HG03457 (cell line): ENCODE data around the gene PLXNC1.

Experiments
- ATAC-seq: cut with Tn5 transposase; IDR thresholded peaks from one replicate; pipeline ENCODE4 v1.9.1; 2021; ENCODE audit warnings: moderate number of reproducible peaks; ENCODE audit not compliant: unreplicated experiment

Gene PLXNC1

DNA sequence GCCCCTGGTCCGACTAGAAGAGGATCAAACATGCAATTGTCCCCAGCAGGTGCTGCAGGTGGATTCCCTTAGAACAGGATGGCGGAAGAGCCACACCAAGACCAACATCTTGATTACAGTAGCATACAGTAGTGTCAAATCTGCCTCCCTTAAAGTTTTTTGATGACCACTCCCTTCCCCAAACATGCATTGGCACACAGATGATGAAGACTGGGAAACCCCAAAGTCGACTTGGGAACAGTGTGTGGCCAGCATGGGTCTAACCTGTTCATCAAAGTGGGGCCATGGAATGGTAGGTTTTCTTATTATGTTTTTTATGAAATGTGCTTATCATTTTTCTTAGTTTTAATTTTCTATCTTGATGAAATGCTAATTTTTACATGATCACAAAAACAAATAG is 8.8 kb downstream of the PLXNC1 start:
- no peak for ATAC-seq

DNA sequence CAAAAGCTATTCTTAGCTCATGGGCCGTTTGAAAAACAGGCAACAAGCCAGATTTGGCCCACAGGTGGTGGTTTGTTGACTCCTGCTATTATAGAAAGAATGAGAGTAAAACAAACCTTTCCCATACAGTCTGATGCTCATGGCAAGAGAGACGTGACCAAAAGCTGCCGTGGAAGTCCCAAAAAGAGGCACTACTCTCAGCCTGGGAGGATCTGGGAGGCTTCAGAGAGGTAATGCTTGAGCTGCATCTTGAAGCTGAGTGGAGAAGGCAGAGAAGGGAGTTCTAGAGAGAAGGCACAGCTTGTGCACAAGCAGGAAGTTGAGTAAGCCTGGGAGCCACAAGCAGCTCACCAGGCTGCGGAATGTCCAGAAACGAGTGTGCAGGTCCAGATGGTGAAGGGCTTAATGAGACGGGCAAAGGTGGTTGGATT is 9.6 kb downstream of the PLXNC1 start:
- peak; percentile 81 for ATAC-seq

DNA sequence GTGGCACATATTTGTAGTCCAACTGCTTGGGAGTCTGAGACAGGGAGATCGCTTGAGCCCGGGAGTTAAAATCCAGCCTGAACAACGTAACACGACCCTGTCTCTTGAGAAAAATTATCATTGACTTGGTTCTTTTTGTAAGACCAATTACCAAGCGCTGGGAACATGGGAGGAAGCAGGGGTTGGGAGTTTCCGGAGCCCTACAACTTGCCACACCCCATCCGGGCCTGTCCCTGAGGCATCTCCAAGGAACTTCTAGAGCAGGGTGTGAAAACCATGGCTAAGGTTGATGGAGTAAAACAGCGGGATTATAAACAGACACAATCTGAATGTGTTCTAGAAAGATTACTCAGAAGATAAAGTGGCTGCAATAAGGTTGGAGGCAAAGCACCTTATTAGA is 10.3 kb downstream of the PLXNC1 start:
- ATAC-seq = no peak

DNA sequence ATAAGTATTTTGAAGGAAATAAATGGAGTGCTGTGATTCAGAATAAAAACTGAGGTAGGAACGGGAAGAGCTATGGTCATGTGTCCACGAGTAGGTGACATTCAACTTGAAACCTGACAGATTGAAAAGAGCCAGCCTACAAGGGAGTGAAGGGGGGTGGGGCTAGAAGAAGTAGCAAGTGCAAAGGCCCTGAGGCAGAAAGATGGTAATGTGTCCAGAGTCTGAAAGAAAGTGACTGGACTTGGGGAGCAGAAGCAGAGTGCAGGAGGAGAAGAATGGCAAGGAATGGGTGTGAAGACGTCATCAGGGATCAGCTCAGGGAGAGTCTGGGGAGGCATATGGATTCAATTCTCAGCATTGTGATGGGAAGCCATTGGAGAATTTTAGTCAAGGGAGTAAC is 13.7 kb downstream of the PLXNC1 start:
- ATAC-seq = no peak

DNA sequence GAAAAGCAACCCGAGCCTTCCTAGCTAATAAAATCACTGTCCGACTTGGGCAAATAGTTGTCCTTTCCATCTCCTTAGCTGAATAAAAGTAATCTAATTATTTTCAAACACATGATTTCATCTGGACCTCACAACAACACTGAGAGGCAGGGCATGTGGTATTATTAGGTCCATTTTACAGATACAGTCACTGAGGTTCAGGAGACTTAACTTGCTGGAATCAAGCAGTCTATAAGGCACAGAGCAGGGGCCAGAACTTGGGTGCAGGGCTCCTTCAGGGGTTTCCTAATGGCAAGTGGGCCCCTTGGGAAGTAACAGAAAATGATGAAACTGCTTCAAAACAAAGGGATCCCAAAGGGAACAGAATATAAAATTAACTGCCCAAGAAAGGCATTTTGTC is 15.5 kb downstream of the PLXNC1 start:
- ATAC-seq = no peak

DNA sequence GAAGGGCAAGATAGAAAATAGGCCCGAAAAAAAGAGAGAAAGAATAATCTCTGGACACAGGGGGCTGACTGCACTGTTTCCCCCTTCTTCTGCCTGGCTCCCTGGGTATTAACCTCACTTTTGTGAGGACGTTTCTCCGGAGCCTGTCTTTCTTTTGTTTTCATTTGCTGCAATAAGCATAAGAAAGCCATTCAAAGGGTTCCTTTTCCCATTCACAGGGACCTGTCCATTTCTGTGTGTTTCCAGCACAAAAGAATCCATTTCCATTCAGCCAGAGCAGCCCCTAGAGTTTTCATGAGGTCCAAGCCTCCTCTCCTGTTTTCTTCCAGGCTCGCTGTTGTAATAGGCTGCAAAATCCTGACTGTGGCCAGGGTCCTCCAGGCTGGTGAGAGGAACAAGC is 16.8 kb downstream of the PLXNC1 start:
- ATAC-seq = no peak

DNA sequence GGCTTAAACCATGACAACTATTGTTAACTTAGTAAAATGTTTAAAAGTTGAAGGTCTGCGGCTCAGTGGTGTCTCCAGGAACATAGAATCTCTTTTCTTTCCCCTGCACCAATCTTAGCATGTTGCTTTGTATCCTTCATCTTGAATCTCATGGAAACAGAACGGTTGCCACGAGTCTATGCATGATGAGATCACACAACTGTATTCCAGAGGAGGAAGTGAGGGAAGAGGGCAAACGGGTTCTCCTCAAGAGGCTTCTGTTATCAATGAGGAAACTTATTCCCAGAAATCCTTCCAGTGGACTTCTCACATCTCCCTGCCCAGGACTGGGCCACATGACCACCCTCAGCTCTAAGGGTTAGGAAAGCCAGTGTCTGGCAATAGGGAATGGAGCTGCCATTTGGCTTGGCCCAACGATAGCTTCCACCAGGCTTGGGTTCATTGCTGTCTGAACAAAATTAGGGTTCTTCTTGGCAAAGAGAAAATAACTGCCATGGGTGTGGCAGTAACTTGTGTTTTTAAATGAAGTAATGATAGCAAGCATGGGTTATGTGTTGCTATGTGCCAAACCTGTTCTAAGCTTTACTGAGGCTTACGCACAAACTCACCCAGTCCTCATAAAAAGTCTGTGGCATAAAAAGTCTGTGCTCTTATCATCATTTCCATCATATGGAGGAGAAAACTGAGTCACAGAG is 17.4 kb downstream of the PLXNC1 start:
- ATAC-seq = no peak

DNA sequence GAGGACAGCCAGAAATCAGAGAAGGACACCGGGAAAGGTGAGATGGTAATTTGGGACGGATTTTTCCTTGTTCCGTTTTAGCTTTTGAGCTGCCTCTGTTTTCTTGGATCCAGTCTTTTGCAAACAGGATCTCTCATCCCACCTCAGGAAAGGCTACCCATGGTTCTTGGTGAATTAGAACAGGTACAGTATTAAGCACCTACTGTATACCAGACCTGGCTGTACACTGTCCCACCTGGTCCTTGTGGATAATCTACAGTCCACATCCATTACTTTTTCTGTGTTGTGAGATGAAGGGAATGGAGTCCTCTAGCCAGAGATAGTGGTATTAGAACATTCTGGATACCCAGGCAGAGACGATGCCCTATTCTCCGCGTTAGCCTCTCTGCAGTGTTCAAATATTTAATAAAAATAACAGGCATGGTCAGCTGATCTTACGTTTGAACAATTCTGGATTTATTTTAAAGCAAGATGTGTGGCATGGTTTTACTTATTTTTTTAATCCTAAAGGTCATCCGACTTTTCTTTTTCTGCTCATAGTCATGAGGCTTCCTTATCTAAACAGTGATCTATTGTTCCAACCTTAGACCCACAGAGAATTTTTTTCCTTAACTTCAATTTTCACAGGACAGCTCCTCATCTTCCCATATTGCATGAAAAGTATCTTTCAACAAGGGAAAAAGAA is 18.8 kb downstream of the PLXNC1 start:
- no peak for ATAC-seq

DNA sequence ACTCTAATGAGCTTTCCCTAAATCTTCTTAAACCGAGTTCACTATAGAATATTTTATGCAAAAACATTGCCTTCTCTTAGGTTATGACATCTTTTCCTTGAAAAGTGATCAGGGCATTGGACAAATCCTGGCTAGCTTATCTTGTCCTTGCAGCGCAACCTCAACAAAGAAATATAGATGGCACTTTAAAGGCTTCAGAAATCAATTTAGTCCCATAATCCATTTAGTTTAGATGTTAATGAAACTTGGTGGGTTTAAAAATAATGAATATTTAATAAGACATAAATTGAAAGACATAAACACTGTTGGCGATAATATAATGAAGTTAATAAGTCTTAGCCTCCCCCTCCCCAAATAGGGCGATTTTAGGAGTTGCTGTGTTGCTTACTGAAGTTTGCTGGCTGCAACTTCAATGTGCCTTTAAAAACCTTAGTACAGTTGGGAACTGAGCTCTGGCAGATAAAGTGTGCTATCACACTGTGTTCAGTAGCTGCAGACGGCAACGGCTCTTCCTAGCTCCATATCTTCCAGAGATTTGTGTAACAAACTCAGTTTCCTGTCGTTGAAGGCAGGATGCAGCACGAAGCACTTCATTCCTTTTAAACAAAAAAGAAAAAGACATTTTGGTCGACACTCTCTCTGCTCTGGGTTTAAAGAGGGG is 19.5 kb downstream of the PLXNC1 start:
- ATAC-seq = no peak

DNA sequence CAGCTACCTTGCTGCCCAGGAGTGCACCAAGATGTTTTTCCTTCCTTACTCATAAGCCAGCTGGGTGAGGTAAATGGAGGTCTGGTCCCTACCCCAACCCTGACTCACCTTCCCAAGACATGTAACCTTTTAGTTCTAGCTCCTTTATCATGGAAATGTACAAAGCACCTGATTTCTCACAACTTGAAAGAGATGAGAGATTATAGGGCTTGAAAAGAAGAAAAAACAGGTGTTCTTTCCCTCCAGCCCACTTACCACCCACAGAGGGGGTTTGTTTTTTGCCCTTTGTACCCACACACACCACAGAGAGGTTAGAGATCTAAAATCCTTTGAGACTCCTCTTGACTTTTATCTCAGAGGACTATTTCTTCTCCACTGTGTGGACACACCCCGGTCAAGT is 21.1 kb downstream of the PLXNC1 start:
- ATAC-seq = no peak

DNA sequence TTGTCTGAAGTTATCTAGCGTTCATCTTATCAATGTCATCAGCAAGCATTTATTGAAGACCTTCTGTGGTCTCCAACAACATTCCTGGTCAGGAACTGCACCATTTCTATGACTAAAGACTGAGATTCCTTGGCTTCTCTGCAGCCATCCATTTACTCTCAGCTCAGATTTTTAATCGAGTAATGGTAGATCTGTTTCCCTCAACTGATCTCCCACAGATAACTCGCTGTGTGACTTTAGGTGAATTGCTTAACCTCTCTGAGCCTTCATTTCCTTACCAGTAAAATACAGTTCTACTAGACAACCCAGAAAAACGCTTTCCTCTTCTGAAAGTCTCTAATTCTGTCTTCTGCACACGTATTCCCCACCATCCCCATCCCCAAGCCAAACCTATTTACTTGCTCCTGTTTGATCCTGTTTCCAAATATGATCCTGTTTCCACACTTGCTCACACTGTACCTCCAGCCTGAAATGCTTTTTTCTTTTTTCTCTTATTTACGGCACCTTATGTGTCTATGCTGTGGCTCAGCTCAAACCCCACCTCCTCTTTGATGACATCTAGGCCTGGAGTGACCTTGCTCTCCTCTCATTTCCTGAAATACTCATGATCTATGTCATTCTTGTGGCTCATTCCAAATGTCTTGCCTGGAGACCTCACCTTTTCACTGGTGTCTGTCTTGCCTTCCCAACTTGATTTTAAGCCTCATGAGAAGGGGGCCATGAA is 21.8 kb downstream of the PLXNC1 start:
- no peak for ATAC-seq

DNA sequence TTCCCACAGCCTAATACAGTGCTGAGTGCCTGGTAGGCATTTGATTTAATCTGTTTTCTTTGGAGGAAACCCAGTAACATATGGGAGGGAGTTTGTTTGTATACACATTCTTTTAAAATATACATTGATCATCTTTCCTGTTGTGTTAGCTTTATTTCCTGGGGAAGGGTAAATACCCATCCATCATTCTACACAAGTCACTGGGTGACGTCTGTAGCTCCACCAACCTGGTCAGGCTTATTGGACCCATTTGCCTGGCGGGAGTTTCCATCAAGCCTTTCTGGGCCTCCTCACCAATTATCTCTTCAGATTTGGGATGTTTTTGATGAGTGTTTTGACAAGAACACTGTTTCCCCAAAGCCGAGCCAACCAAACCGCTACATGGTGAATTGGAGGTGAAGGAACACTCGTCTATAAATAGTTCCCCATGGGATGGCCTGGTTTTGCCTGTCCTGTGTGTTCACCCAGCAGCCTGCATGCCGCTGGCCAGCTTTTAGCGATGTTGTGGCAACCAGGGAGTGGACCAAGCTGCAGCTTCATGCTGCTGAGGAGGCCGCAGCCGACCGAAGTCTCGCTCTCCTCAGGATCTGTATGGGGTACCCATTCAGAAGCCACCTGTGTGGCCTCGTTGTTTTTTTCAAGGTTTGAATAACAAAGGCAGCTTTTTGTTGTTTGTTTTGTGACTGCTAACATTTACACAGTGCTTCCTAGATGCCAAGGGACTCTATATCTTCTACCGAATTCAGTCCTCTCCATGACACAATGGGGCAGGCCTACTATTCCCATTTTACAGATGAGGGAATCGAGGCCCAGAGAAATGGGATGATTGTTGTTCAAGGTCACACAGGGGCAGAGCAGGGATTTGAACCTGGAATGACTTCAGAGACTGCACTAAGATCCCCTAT is 22.6 kb downstream of the PLXNC1 start:
- ATAC-seq = no peak

DNA sequence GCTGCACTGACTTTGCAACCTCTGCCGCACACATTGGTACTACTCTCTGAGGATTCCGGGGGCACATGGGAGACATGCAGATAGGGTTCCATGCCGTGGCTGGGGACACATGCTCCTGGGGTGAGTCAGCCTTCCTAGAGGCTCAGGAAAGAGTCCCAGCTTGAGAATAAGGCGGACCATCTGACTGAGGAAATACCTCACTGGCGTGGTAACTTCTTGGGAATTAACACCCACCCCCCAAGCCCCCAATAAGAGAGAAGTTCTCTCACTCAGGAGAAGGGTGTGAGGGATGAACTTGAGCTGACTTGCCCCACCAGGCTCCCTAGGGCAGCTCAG is 23.2 kb downstream of the PLXNC1 start:
- ATAC-seq = no peak

DNA sequence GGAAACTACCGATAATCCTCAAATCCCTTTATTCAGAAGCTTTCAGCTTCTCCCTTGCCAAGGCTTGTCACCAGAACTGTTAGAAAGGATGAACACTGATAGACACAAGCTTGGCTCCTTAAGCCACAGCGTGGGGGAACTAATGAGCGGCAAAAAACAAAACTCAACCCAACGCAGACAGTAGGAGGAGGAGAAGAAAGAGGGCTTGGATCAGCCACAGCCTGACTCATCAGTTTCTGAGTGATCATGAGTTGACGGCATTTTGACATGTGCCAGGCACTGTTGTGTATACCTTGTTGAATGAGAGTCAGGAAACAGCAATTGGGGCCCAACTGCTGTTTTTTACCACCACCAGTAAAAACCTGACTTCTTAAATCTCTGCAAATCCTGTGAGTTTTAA is 23.7 kb downstream of the PLXNC1 start:
- ATAC-seq = no peak

DNA sequence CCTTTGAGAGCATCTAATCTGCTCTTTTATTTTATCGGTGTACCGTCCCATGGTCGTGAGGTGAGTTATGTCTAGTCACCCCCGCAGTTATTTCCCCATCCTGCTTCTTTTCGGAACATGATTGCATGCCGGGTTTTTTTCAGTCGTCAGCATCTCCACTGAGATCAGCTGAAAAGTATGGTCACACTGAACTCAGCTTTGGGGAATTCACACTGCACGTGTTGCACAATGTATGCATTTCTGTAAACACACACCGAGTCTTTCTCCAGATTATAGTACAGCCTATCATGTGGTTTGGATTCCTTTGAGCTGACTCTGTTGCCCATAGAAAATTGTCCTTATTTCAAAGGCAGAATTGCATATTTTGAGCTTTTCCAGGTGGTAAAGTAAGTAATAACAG is 24.6 kb downstream of the PLXNC1 start:
- no peak for ATAC-seq

DNA sequence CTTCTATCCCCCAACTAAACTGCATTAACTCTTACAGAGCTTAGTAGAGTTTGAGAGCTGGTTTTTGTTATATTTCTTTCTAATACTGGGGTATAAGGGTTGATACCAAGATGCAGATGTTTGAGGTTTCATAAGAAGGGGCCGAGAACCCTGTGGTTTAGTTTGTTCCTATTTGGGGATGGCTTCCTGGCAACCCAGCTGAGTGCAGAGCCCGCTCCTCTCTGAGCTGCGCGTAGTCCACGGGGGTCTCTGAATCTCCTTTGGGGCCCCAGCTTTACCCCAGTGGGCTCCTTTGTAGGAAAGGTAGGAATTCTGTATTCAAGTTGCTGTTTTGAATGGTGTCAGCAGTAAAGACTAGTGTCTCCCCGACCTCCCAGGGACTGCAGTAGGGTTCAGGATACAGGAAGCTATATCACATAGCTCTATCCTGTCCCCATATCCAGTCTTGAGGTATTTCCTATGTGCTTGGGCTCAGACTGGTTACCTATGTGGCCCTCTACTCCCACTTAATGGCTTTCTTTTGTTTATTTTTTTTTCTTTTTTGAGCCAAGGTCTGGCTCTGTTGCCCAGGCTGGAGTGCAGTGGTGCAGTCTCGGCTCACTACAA is 25.4 kb downstream of the PLXNC1 start:
- ATAC-seq = no peak

DNA sequence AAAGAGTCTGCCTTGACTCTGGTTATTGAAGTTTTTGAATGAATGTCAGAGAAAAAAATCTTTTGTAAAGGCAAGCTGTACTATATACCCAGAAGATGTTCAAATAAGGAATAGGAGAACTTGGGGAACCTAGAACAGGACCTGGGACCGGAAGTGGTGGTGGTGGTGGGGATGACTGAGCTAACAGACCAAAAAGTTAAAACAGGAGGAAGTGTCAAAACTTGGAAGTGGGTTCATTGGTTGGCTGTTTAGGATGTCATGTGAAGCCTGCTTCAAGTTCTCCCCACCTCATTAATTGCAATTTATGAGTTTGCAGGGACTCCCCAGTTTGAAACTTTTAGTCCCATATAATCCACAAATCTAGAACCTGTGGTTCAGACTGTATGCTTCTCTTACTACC is 26.2 kb downstream of the PLXNC1 start:
- ATAC-seq = no peak

DNA sequence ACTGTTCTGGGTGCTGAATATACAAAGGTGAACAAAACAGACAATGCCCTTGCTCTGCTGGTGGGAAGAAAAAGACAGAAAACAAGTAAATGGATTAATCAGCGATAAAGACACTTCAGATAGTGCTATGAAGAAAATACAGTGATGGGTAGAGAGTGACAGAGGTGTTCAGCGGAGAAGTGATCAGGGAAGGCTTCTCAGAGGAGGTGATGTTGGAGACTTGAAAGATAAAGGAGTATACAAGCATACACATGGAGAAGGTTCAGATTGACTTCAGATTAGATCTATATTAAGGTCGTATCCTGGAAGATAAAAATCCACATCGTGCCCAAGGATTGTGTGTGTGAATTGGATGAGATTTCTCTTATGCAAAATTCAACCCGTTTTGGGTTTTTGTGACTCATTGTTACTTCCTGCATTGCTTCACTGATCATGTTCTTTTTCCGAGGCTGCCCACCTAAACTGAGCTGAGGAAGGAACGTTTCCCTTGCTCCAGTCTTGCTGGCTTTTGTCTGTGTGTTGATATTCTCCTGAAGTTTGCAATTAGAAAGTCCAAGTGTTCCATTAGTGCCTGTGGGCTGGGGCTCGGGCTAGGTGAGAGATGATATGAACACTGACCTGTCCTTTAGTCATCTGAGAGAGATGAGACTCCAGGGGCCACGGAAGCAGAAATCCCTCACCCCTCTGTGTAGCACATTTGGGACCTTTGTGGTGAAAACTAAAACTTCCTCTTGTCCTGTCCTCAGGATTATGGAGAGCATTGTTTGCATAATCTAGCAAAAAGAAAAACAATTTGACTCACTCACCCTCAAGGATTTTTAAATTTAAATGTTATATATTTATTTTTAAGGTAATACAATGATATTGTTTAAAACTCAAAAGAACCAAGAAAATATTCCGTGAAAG is 27.6 kb downstream of the PLXNC1 start:
- ATAC-seq = no peak

DNA sequence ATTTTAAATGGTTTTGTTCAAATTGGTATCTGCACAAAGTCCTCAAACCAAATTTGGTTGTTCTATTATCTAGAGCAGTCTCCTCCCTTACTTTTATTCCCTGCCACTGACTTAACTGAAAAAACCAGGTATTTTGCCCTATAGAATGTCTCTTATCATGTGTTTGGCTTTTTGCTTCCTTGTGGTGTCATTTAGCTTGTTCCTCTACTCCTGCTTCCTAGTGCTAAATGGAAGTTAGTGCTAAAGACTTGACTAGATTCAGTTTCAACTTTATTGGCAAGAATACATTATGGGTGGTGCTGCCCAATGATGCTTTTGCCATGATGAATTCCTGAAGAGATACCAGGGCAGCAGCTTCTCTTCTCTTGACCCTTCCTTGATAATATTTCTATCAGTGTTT is 29.7 kb downstream of the PLXNC1 start:
- ATAC-seq = no peak
